Smooth muscle cell (in vitro differentiated cells): ENCODE data around the gene IQCM. TPM values are rescaled to one million over a fixed set of nuclear protein-coding genes. Genes with fewer than 3 reads are reported as not detected.

Experiments used
- DNase-seq: peaks from one replicate; lab custom pipeline; 2025; ENCODE audit not compliant: unreplicated experiment; lab: John Stamatoyannopoulos, UW
- H2AFZ ChIP-seq: fragments of 200-600 bp; sonication (generic); 2 replicates; pipeline ENCODE4 v1.6.0; 2016; ENCODE audit warnings: antibody characterized with exemption, low read depth, mild to moderate bottlenecking
- H3F3A ChIP-seq: fragments of 200-600 bp; sonication (generic); 2 replicates; pipeline ENCODE4 v1.6.0; 2017; ENCODE audit warnings: antibody characterized with exemption, low read depth
- H3K27ac ChIP-seq: fragments of 200-600 bp; sonication (generic); 2 replicates; pipeline ENCODE4 v1.5.1; 2016; ENCODE audit warnings: low read depth, mild to moderate bottlenecking
- H3K27me3 ChIP-seq: fragments of 200-600 bp; sonication (generic); 2 replicates; pipeline ENCODE4 v1.6.1; 2016; ENCODE audit warnings: low read depth, mild to moderate bottlenecking
- H3K36me3 ChIP-seq: fragments of 200-600 bp; sonication (generic); 2 replicates; pipeline ENCODE4 v1.5.1; 2016; ENCODE audit warnings: low read depth
- H3K4me1 ChIP-seq: fragments of 200-600 bp; sonication (generic); 2 replicates; pipeline ENCODE4 v1.5.1; 2016; ENCODE audit warnings: low read depth
- H3K4me2 ChIP-seq: fragments of 200-600 bp; sonication (generic); 2 replicates; pipeline ENCODE4 v1.6.0; 2016; ENCODE audit warnings: mild to moderate bottlenecking
- H3K4me3 ChIP-seq: fragments of 200-600 bp; sonication (generic); 2 replicates; pipeline ENCODE4 v1.5.1; 2016; ENCODE audit warnings: mild to moderate bottlenecking
- H3K79me2 ChIP-seq: fragments of 200-600 bp; sonication (generic); 2 replicates; pipeline ENCODE4 v1.6.0; 2016; ENCODE audit warnings: low read depth, mild to moderate bottlenecking
- H3K9ac ChIP-seq: fragments of 200-600 bp; sonication (generic); 2 replicates; pipeline ENCODE4 v1.6.0; 2016; ENCODE audit warnings: low read depth
- H3K9me3 ChIP-seq: fragments of 200-600 bp; sonication (generic); replicated peaks from 2 replicates; pipeline ENCODE4 v1.5.1; 2016; ENCODE audit warnings: low read depth
- H4K20me1 ChIP-seq: fragments of 200-600 bp; sonication (generic); 2 replicates; pipeline ENCODE4 v1.6.0; 2016; ENCODE audit warnings: low read depth
- WGBS: methylation state at CpG from one replicate; pipeline ENCODE4 v1.1.7; 2016; ENCODE audit warnings: low lambda C conversion rate; 5-methylcytosine and 5-hydroxymethylcytosine counted together
- polyA plus RNA-seq: library from polyadenylated mRNA; unstranded; fragments of >200 nt; fragmentation: Nextera tagmentation; extraction: Ambion mirVana; gene quantifications from 2 replicates; pipeline ENCODE4 v1.2.1, GENCODE V29; 2016
- total RNA-seq: library from RNA; depleted of rRNA; stranded (reverse); fragments of >200 nt; gene quantifications from 2 replicates; pipeline ENCODE4 v1.2.3, GENCODE V29; 2014
- TF ChIP-seq, protein P1 (sequence below): fragments of 200-600 bp; sonication (generic); IDR thresholded peaks from 2 replicates; pipeline ENCODE4 v1.5.1; 2017; ENCODE audit warnings: borderline replicate concordance, mild to moderate bottlenecking, antibody characterized with exemption; ENCODE audit not compliant: insufficient read depth, poor library complexity, severe bottlenecking

The IQCM gene
- total and polyA plus RNA-seq, 2 experiments from 2014 or later, result not detected

DNA sequence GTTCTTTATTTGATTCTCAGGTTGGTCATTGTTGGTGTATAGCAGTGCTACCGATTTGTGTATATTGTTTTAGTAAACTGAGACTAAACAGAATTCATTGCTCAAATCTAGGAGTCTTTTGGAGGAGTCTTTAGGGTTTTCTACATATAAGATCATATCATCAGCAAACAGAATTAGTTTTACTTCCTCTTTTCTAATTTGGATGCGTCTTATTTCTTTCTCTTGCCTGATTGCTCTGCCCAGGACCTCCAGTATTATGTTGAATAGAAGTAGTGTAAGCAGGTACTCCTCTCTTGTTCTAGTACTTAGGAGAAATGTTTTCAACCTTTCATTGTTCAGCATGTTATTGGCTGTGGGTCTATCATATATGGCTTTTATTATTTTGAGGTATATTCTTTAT is 92.6 kb downstream of the IQCM start:
- Histone ChIP-seq H2AFZ (no peak overlapping the region), H3K9ac (no peak overlapping the region), H4K20me1 (no peaks in the 10 kb centered on the region), H3K4me1 (no peaks in the 10 kb centered on the region), H3K9me3 (no peaks in the 10 kb centered on the region), H3F3A (no peaks in the 10 kb centered on the region), H3K4me3 (no peak overlapping the region), H3K27me3 (no peaks in the 10 kb centered on the region), H3K27ac (no peak overlapping the region), H3K79me2 (no peaks in the 10 kb centered on the region), H3K36me3 (no peaks in the 10 kb centered on the region), H3K4me2 (no peak overlapping the region)
- no peak for DNase-seq
- TF ChIP-seq, protein P1, sequence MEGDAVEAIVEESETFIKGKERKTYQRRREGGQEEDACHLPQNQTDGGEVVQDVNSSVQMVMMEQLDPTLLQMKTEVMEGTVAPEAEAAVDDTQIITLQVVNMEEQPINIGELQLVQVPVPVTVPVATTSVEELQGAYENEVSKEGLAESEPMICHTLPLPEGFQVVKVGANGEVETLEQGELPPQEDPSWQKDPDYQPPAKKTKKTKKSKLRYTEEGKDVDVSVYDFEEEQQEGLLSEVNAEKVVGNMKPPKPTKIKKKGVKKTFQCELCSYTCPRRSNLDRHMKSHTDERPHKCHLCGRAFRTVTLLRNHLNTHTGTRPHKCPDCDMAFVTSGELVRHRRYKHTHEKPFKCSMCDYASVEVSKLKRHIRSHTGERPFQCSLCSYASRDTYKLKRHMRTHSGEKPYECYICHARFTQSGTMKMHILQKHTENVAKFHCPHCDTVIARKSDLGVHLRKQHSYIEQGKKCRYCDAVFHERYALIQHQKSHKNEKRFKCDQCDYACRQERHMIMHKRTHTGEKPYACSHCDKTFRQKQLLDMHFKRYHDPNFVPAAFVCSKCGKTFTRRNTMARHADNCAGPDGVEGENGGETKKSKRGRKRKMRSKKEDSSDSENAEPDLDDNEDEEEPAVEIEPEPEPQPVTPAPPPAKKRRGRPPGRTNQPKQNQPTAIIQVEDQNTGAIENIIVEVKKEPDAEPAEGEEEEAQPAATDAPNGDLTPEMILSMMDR, result no peak
- WGBS, result 82% methylated on average over 2 of the region's 2 CpGs

DNA sequence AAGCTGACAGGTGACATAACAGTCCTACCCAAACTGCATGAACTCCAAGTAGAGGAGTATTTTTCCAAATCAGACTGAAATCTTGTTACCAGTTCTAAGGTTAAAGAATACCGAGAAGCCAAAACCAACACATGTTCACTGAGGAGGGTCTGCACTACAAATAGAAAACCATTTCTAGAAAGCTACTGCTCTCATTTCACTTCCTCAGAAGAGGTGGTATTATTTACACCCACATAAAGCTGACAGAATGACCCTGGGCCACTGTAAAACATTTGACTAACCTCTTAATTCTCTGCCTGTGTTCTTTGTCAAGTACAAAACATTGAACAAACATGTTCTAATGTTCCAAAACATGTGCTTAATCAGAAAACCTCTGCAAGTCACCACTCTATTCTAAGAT is 95.8 kb downstream of the IQCM start:
- TF ChIP-seq, protein P1, result no peak
- Histone ChIP-seq H3K4me3 (no peak overlapping the region), H2AFZ (no peak overlapping the region), H3K4me1 (no peaks in the 10 kb centered on the region), H3K27ac (no peak overlapping the region), H3K9ac (no peak overlapping the region), H3K27me3 (no peaks in the 10 kb centered on the region), H3K9me3 (no peaks in the 10 kb centered on the region), H3F3A (no peaks in the 10 kb centered on the region), H3K4me2 (no peak overlapping the region), H3K36me3 (no peaks in the 10 kb centered on the region), H4K20me1 (no peaks in the 10 kb centered on the region), H3K79me2 (no peaks in the 10 kb centered on the region)
- WGBS, result 97% methylated on average over 1 of the region's 1 CpG
- DNase-seq, result no peak

DNA sequence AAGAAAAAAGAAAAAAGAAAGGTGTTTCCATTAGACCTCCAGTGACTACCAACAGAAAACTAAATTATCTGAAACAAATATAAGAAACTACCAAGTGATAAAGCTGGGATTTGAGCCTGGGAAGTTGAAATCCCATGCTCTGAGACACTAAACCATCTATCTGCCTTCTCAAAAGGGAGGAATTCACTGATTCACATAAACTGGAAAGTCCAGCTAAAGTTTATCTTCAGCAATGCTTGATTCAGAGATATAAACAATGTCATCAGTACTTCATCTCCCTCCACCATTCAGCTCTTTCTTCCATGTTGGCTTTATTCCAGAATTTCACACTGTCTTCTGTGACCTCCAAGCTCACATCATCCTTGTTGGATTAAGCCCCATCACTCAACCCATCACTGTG is 96.3 kb downstream of the IQCM start:
- no peak overlapping the region for H2AFZ ChIP-seq
- H3K4me2 ChIP-seq, result no peak overlapping the region
- no peak overlapping the region for H3K9ac ChIP-seq
- H3K9me3 ChIP-seq, result no peaks in the 10 kb centered on the region
- H3F3A ChIP-seq, result no peaks in the 10 kb centered on the region
- TF ChIP-seq, protein P1, result no peak
- H3K27ac ChIP-seq, result no peak overlapping the region
- no peaks in the 10 kb centered on the region for H3K79me2 ChIP-seq
- no peaks in the 10 kb centered on the region for H3K27me3 ChIP-seq
- H3K4me3 ChIP-seq, result no peak overlapping the region
- no peaks in the 10 kb centered on the region for H4K20me1 ChIP-seq
- no peak for DNase-seq
- no peaks in the 10 kb centered on the region for H3K36me3 ChIP-seq
- no peaks in the 10 kb centered on the region for H3K4me1 ChIP-seq

DNA sequence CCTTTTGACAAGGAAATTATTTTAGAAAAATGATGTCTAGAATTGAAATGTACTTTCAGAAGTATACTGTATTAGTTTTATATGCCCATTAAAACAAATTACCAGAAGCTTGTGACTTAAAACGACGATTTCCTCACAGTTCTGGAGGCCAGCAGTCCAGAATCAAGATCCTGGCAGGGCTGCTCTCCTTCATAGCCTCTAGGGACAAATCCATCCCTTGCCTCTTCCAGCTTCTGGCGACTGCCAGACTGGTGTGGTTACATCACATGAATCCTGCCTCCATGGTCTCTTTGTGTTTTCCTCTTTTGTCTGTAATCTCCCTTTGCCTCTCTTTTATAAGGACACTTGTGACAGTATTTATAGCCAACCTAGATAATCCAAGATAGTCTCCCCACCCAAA is 97.1 kb downstream of the IQCM start:
- no peak for DNase-seq
- Histone ChIP-seq H3K9ac (no peak overlapping the region), H3K36me3 (no peaks in the 10 kb centered on the region), H4K20me1 (no peaks in the 10 kb centered on the region), H3K27me3 (no peaks in the 10 kb centered on the region), H3F3A (no peaks in the 10 kb centered on the region), H3K4me1 (no peaks in the 10 kb centered on the region), H3K79me2 (no peaks in the 10 kb centered on the region), H3K27ac (no peak overlapping the region), H3K4me2 (no peak overlapping the region), H2AFZ (no peak overlapping the region), H3K4me3 (no peak overlapping the region), H3K9me3 (no peaks in the 10 kb centered on the region)
- TF ChIP-seq, protein P1, result no peak
- WGBS, result 83% methylated on average over 3 of the region's 3 CpGs
